OCI-LY1 (cell line): ENCODE results near the gene ZNF319.

Experiments used
- H2AFZ ChIP-seq: fragments of 200-600 bp; sonication (generic), shearing (Covaris generic); 2 replicates; pipeline ENCODE4 v1.6.0; 2014; ENCODE audit warnings: antibody characterized with exemption, mild to moderate bottlenecking, low read length
- H3F3A ChIP-seq: fragments of 200-600 bp; sonication (generic), shearing (Covaris generic); 2 replicates; pipeline ENCODE4 v1.6.0; 2014; ENCODE audit warnings: mild to moderate bottlenecking, antibody characterized with exemption, low read length, moderate library complexity; ENCODE audit not compliant: insufficient read depth
- H3K27ac ChIP-seq: fragments of 200-600 bp; sonication (generic); 2 replicates; pipeline ENCODE4 v1.5.1; 2014; ENCODE audit warnings: low read length, mixed run types, mild to moderate bottlenecking, low read depth; ENCODE audit not compliant: poor library complexity, severe bottlenecking
- H3K27me3 ChIP-seq: fragments of 200-600 bp; sonication (generic); 2 replicates; pipeline ENCODE4 v1.6.0; 2014; ENCODE audit warnings: antibody characterized with exemption, mild to moderate bottlenecking, low read length, moderate library complexity; ENCODE audit not compliant: insufficient read depth
- H3K36me3 ChIP-seq: fragments of 200-600 bp; sonication (generic); 2 replicates; pipeline ENCODE4 v1.6.1; 2014; ENCODE audit warnings: mild to moderate bottlenecking, antibody characterized with exemption, low read length, moderate library complexity, mixed read lengths; ENCODE audit not compliant: insufficient read depth
- H3K4me1 ChIP-seq: fragments of 200-600 bp; sonication (generic); 2 replicates; pipeline ENCODE4 v1.5.1; 2014; ENCODE audit warnings: mild to moderate bottlenecking, low read length, moderate library complexity; ENCODE audit not compliant: insufficient read depth, severe bottlenecking
- H3K4me2 ChIP-seq: fragments of 200-600 bp; sonication (generic), shearing (Covaris generic); 2 replicates; pipeline ENCODE4 v1.6.1; 2014; ENCODE audit warnings: low read length
- H3K4me3 ChIP-seq: fragments of 200-600 bp; sonication (generic); 2 replicates; pipeline ENCODE4 v1.5.1; 2014; ENCODE audit warnings: low read length, low read depth, mild to moderate bottlenecking, mixed read lengths; ENCODE audit not compliant: poor library complexity, severe bottlenecking
- H3K79me2 ChIP-seq: fragments of 200-600 bp; shearing (Covaris generic); 2 replicates; pipeline ENCODE4 v1.6.1; 2016; ENCODE audit warnings: mixed run types, low read length, mixed read lengths; ENCODE audit not compliant: insufficient read depth
- H3K9ac ChIP-seq: fragments of 200-600 bp; sonication (generic), shearing (Covaris generic); 2 replicates; pipeline ENCODE4 v1.6.1; 2014; ENCODE audit warnings: mild to moderate bottlenecking, low read length, mixed read lengths
- H3K9me2 ChIP-seq: fragments of 200-600 bp; sonication (generic), shearing (Covaris generic); 2 replicates; pipeline ENCODE4 v1.6.1; 2014; ENCODE audit warnings: low read depth, mild to moderate bottlenecking, low read length, mixed read lengths
- H3K9me3 ChIP-seq: fragments of 200-600 bp; shearing (Covaris generic); 2 replicates; pipeline ENCODE4 v1.6.1; 2014; ENCODE audit warnings: low read length, mixed read lengths
- H4K20me1 ChIP-seq: fragments of 200-600 bp; sonication (generic), shearing (Covaris generic); 2 replicates; pipeline ENCODE4 v1.6.0; 2016; ENCODE audit warnings: mild to moderate bottlenecking, low read length; ENCODE audit not compliant: insufficient read depth
- CTCF ChIP-seq: fragments of 200-600 bp; sonication (generic), shearing (Covaris generic); IDR thresholded peaks from 2 replicates; pipeline ENCODE4 v1.5.1; 2017; ENCODE audit warnings: mild to moderate bottlenecking, antibody characterized with exemption, low read length, moderate library complexity, mixed read lengths
- EZH2 ChIP-seq: fragments of 200-600 bp; sonication (generic), shearing (Covaris generic); IDR thresholded peaks from 2 replicates; pipeline ENCODE4 v1.8.0; 2017; ENCODE audit warnings: borderline replicate concordance, mixed run types, mild to moderate bottlenecking, antibody characterized with exemption, low read length, moderate library complexity, mixed read lengths

Gene ZNF319

GRCh38 chr16:58045096-58045495, 44.6 kb upstream of the ZNF319 start:
- H3K9ac ChIP-seq, result no peak overlapping the region
- no peaks in the 10 kb centered on the region for H3K9me3 ChIP-seq
- H3F3A ChIP-seq, result no peaks in the 10 kb centered on the region
- H3K27ac ChIP-seq, result no peak overlapping the region
- H3K4me1 ChIP-seq, result no peaks in the 10 kb centered on the region
- H4K20me1 ChIP-seq, result no peaks in the 10 kb centered on the region
- TF ChIP-seq EZH2 (no peak), CTCF (no peak)
- H3K36me3 ChIP-seq, result no peaks in the 10 kb centered on the region
- H2AFZ ChIP-seq, result no peak overlapping the region
- H3K9me2 ChIP-seq, result no peaks in the 10 kb centered on the region
- no peak overlapping the region for H3K4me3 ChIP-seq
- no peaks in the 10 kb centered on the region for H3K79me2 ChIP-seq
- no peak overlapping the region for H3K4me2 ChIP-seq
- no peaks in the 10 kb centered on the region for H3K27me3 ChIP-seq

GRCh38 chr16:58044266-58045019, 44.0 kb upstream of the ZNF319 start:
- Histone ChIP-seq H3K4me2 (no peak overlapping the region), H3K9me2 (no peaks in the 10 kb centered on the region), H3K36me3 (no peaks in the 10 kb centered on the region)

GRCh38 chr16:58043571-58044155, 43.2 kb upstream of the ZNF319 start:
- Histone ChIP-seq H3K9me3 (no peaks in the 10 kb centered on the region), H4K20me1 (no peaks in the 10 kb centered on the region), H2AFZ (no peak overlapping the region), H3K4me1 (no peaks in the 10 kb centered on the region), H3K27me3 (no peaks in the 10 kb centered on the region), H3K36me3 (no peaks in the 10 kb centered on the region), H3K79me2 (no peaks in the 10 kb centered on the region), H3K4me3 (no peak overlapping the region), H3K9me2 (no peaks in the 10 kb centered on the region), H3K9ac (no peak overlapping the region), H3K4me2 (no peak overlapping the region), H3K27ac (no peak overlapping the region), H3F3A (no peaks in the 10 kb centered on the region)
- no peak for TF ChIP-seq CTCF
- no peak for TF ChIP-seq EZH2

More at GRCh38 chr16:58044266-58045019, 44.0 kb upstream of the ZNF319 start:
- Histone ChIP-seq H3K9ac (no peak overlapping the region), H3K79me2 (no peaks in the 10 kb centered on the region), H3K4me1 (no peaks in the 10 kb centered on the region), H3K4me3 (no peak overlapping the region), H4K20me1 (no peaks in the 10 kb centered on the region), H3K9me3 (no peaks in the 10 kb centered on the region), H3K27ac (no peak overlapping the region), H3F3A (no peaks in the 10 kb centered on the region), H2AFZ (no peak overlapping the region), H3K27me3 (no peaks in the 10 kb centered on the region)
- TF ChIP-seq EZH2 (no peak), CTCF (no peak)
